C4-2B (cell line): ENCODE measurements around the gene TM9SF1.
A peak's percentile ranks its signal among the peaks of the same experiment; 100 is the strongest.

Source experiments
- H3K27ac ChIP-seq: fragments of 450-650 bp; 2 replicates; pipeline ENCODE4 v1.5.1; 2017
- ZFX ChIP-seq: fragments of 450-650 bp; IDR thresholded peaks from 2 replicates; pipeline ENCODE4 v1.6.1; 2017
- TF ChIP-seq, protein P1 (sequence below): fragments of 450-650 bp; conservative IDR thresholded peaks from 2 replicates; pipeline ENCODE4 v1.5.1; 2017; ENCODE audit warnings: mild to moderate bottlenecking

TM9SF1 gene

DNA sequence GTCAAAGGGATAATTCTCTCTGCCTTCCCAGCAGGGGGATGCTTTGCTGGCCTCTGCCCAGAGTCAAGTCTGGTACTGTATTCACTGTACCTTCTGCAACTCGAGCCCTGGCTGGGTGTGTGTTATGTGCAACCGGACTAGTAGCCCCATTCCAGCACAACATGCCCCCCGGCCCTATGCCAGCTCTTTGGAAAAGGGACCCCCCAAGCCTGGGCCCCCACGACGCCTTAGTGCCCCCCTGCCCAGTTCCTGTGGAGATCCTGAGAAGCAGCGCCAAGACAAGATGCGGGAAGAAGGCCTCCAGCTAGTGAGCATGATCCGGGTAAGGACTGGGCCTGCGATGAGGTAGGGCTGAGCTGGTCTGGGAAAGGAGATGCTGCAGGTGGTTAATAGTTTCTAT is 44.7 kb downstream of the TM9SF1 start:
- TF ChIP-seq, protein P1, sequence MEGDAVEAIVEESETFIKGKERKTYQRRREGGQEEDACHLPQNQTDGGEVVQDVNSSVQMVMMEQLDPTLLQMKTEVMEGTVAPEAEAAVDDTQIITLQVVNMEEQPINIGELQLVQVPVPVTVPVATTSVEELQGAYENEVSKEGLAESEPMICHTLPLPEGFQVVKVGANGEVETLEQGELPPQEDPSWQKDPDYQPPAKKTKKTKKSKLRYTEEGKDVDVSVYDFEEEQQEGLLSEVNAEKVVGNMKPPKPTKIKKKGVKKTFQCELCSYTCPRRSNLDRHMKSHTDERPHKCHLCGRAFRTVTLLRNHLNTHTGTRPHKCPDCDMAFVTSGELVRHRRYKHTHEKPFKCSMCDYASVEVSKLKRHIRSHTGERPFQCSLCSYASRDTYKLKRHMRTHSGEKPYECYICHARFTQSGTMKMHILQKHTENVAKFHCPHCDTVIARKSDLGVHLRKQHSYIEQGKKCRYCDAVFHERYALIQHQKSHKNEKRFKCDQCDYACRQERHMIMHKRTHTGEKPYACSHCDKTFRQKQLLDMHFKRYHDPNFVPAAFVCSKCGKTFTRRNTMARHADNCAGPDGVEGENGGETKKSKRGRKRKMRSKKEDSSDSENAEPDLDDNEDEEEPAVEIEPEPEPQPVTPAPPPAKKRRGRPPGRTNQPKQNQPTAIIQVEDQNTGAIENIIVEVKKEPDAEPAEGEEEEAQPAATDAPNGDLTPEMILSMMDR, result no peak
- no peak for TF ChIP-seq ZFX
- no peak overlapping the region for H3K27ac ChIP-seq

DNA sequence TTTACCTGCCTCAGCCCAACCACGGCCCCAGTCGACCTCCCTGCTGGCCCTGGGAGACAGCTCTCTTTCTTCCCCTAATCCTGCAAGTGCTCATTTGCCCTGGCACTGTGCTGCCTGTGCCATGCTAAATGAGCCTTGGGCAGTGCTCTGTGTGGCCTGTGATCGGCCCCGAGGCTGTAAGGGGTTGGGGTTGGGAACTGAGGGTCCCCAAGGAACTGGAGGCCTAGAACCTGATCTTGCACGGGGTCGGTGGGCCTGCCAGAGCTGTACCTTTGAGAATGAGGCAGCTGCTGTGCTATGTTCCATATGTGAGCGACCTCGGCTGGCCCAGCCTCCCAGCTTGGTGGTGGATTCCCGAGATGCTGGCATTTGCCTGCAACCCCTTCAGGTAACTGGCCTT is 45.2 kb downstream of the TM9SF1 start:
- TF ChIP-seq, protein P1, result no peak
- TF ChIP-seq ZFX, result no peak
- H3K27ac ChIP-seq, result no peak overlapping the region

DNA sequence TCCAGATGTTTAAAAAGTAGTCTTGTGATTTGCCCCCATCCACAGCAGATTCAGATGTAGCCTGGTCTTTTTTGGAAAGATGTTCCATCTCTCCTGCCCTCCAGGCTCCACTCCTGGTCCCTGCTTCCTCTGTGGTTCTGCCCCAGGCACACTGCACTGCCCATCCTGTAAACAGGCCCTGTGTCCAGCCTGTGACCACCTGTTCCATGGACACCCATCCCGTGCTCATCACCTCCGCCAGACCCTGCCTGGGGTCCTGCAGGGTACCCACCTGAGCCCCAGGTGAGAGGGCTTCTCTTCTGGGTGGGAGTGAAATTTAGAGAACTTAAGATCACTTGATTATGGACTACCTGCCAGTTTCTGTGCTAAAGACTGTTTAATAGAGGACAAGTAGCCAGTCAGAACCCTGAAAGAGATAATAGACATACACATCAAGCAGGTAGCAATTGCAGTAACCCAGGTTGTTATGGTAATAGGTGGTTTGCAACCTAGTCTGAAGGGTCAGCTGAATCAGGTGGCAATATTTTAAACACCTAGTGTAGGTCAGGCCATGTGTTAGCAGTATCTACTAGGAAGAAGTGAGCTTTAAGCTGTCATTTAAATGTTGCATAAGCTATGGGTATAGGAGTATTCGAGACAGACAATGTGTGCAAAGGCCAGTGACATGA is 45.8 kb downstream of the TM9SF1 start:
- TF ChIP-seq, protein P1, result no peak
- TF ChIP-seq ZFX, result no peak
- H3K27ac ChIP-seq, result no peak overlapping the region

- peak; percentile 82; the same call in 1 of the 2 replicates for TF ChIP-seq ZFX
- TF ChIP-seq, protein P1, result no peak
- peak overlapping the region; percentile 88 for H3K27ac ChIP-seq
These were observed 47.3 kb downstream of the TM9SF1 start for GRCh38 chr14:24147761-24148428.

DNA sequence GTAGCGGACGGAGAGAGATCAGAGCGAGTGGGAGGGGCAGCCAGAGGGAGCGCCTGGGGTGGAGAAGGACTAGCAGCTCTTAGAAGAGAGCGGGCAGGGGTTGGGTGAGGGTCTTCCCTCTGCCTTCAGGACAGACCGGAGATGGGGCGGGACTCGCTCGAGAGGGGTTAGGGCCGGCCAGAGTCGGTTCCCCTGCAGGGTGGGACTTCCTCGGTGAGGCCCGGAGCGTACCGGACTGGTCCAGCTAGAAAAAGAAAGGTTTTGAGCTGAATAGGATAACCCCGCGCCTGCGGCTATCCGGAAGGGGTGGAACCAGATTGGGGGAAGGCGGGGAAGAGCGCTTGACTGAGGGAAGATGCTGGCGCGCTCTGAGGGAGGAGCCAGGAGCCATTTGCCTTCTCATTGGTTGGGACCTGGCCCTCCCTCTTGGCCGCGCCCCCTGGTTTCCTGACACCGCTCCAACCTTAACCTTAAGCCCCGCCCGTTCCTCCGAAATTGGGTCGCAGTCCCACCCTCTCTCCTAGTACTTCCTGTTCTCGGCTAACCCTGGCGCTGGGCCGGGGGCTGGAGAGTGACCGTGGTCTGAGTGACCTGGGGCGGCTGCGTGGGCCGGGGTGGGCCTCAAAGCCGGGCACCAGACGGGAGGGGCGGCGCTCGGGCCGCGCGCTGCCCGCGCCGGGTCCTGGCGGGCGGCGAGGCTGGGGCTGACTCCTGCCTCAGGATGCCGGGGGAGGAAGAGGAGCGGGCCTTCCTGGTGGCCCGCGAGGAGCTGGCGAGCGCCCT is 48.1 kb downstream of the TM9SF1 start, which contains the start of gene RNF31:
Gene RNF31 (plus strand): TSS at position 521 of the 783 bp plus-strand sequence. CDS start 201 bp downstream, at position 722.
- TF ChIP-seq, protein P1, result no peak
- TF ChIP-seq ZFX, result no peak
- H3K27ac ChIP-seq, result peak within 1 kb of the TSS; percentile 88

DNA sequence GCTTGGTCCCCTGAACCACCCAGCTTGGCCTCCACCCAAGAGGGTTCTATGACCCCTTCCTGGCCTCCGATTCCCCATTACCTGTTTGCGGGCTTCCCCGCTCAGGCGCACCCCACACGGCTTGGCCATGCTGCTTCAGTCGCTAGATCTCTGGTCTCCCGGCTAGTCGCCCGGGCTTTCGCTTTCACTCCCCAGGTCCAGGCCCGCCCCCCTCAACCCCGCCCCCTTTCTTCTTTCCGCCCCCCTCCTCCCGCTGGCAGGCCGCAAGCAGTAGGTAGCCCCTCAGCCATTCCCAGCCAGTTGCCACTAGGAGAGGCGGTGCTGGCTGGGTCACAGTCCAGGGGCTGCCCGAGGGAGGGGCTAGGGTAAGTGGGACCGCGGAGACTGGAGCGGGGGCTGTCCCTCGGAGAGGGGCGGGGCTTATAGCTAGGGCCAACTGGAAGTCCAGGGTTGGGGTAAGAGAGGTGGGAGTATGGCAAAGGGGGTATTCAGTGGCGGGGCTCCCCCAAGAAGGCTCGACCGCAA is 48.7 kb downstream of the TM9SF1 start, which contains the start of gene PSME2:
Gene PSME2 (minus strand): TSS at position 158 of the 525 bp plus-strand sequence. CDS start 29 bp downstream, at position 129.
- peak within 1 kb of the TSS; percentile 88 for H3K27ac ChIP-seq
- TF ChIP-seq ZFX, result no peak
- TF ChIP-seq, protein P1, result no peak
